ENCODE data around the gene USP10. TPM values are rescaled to one million over a fixed set of nuclear protein-coding genes. Genes with fewer than 3 reads are reported as not detected.

The USP10 gene
- total RNA-seq, result 50.8 and 73.7 TPM in 2 replicates

GRCh38 chr16:84699712-84700445, at the start of gene USP10:
TSS of gene USP10 (plus strand) at chr16:84700000. CDS start at chr16:84700091, 91 bp downstream.

GRCh38 chr16:84819644-84820304, 120.0 kb downstream of the USP10 start, which contains the start of gene CRISPLD2:
TSS of gene CRISPLD2 (plus strand) at chr16:84819985. CDS start at chr16:84838496, 18,511 bp downstream.

Other genes starting within 250 kb of the USP10 start
- gene MEAK7, start 195.3 kb upstream of the USP10 start, total RNA-seq, result 28.7 and 60.2 TPM in 2 replicates
- 358 and 503 TPM in 2 replicates for gene COTL1, start 81.9 kb upstream of the USP10 start, total RNA-seq
- gene KLHL36, start 51.5 kb upstream of the USP10 start, total RNA-seq, result 55.9 and 81.0 TPM in 2 replicates
- 132 and 270 TPM in 2 replicates for gene CRISPLD2, start 120.0 kb downstream of the USP10 start, total RNA-seq

Measured in mesangial cell (primary cell).